GM18868 (cell line): Measurements from ENCODE around the gene CMIP.

Experiments used
- ATAC-seq: cut with Tn5 transposase; IDR thresholded peaks from one replicate; pipeline ENCODE4 v1.9.1; 2021; ENCODE audit warnings: mild to moderate bottlenecking, moderate library complexity; ENCODE audit not compliant: unreplicated experiment

Gene CMIP

GRCh38 chr16:81629034-81629802 is 184.6 kb downstream of the CMIP start:
- ATAC-seq = no peak

GRCh38 chr16:81629896-81630634 is 185.5 kb downstream of the CMIP start:
- no peak for ATAC-seq

GRCh38 chr16:81630635-81631031 is 186.0 kb downstream of the CMIP start:
- ATAC-seq = no peak

GRCh38 chr16:81632392-81633146 is 188.0 kb downstream of the CMIP start:
- ATAC-seq = no peak

- no peak for ATAC-seq
Measured at GRCh38 chr16:81633147-81633619, 188.6 kb downstream of the CMIP start.

GRCh38 chr16:81633680-81634379 is 189.2 kb downstream of the CMIP start:
- ATAC-seq = no peak

- ATAC-seq = no peak
Measured at GRCh38 chr16:81634380-81635062, 189.9 kb downstream of the CMIP start.

GRCh38 chr16:81635063-81635937 is 190.7 kb downstream of the CMIP start:
- no peak for ATAC-seq

- ATAC-seq = no peak
Measured at GRCh38 chr16:81636298-81636993, 191.8 kb downstream of the CMIP start.

GRCh38 chr16:81637336-81638235 is 193.0 kb downstream of the CMIP start:
- ATAC-seq = no peak

GRCh38 chr16:81638286-81638945 is 193.8 kb downstream of the CMIP start:
- ATAC-seq = no peak

GRCh38 chr16:81639348-81639747 is 194.7 kb downstream of the CMIP start:
- ATAC-seq = no peak

GRCh38 chr16:81639931-81640680 is 195.5 kb downstream of the CMIP start:
- no peak for ATAC-seq

- no peak for ATAC-seq
Measured at GRCh38 chr16:81640681-81641070, 196.1 kb downstream of the CMIP start.

GRCh38 chr16:81641395-81642106 is 196.9 kb downstream of the CMIP start:
- ATAC-seq = no peak

- no peak for ATAC-seq
Measured at GRCh38 chr16:81642107-81642436, 197.5 kb downstream of the CMIP start.
